ENCODE results near the gene APOO.

Gene APOO

DNA sequence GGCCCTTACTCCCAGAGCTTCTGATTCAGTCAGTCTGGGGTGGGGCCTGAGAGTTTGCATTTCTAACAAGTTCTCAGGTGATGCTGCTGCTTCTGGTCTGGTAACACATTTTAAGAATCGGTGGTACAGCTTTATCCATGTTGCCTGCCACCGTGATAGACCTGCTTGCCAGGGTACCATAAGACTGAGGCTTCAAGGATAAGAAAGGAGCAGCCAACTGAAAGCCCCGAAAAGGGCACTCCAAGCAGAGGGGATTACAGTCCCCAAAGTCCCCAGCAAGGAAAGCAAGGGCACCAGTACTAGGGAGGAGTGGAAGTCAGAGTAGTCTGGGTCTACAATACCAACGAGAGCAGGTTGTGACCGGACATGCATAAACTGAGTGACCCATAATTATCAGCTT is 49.8 kb downstream of the APOO start:
- DNase-seq, result no peak

DNA sequence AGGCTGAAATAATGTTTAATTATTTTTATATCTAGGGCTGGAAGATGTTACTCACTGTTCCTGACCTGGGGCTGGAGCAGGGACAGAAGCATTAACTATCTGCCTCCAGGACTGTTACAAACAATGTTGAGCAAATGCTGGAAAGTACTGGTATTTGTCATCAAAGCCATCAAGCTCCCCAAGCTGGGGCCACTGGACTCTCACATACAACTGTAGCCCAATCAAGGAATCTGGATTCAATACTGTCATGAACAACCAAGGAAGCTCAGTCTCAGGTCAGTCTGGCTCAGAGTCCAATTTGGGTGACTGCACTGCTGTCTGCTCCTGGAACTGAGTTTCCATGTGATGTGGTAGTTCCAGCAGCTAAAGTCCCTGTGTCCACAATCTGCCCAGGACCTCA is 50.4 kb downstream of the APOO start:
- no peak for DNase-seq

DNA sequence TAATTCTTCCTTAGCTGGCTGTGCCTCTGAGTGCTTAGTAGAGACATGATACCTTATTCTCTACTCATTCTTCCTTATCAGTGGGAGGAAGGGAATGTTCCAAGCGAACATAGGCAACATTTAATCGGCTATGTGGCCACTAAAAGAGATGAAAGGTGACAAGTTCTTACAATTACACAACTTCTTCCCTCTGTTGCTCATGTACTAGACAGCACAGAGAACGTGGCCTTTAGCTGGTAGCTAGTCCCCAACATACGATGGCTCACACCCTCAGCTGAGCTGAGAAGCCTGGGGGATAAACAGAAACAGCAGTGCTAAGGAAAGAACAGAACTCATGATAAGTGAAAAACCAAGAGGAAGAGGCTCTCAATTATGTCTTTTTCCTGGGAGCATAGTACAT is 52.2 kb downstream of the APOO start:
- peak; percentile 10 for DNase-seq

DNA sequence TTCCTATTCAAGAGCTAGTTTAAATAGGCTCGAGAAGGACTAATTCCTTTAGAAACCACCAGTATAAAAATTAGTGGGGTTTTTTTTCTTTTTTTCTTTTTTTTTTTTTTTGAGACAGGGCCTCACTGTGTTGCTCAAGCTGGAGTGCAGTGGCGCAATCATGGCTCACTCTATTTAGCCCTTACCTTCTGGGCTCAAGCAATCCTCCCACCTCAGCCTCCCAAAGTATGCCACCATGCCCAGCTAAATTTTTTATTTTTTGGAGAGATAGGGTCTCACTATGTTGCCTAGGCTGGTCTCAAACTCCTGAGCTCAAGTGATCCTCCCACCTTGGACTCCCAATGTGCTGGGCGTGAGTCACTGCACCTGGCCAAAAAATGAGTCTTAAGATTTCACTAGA is 52.8 kb downstream of the APOO start:
- DNase-seq, result no peak

DNA sequence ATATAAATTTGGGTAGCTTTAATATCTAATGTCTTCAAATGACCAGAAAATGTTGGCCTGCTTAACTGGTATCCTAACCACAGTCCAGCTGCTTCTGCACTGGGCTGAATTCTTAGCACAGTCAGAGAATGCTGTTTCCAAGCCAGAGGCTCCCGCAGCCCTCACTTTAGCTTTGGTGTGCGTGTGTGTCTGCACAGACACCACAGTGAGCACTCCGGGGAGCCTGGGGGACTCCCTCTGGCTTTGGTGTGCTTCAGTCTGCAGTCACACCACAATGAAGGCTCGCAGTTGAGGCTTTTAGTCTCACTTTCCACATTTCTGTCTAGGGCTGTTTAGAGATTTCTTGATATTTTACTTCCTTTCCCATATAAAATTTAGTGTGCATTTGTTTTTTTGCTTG is 53.6 kb downstream of the APOO start:
- no peak for DNase-seq

GRCh38 chrX:23851544-23851943 is 56.2 kb downstream of the APOO start:
- DNase-seq, result no peak

GRCh38 chrX:23849241-23849640 is 58.5 kb downstream of the APOO start:
- DNase-seq, result no peak

DNA sequence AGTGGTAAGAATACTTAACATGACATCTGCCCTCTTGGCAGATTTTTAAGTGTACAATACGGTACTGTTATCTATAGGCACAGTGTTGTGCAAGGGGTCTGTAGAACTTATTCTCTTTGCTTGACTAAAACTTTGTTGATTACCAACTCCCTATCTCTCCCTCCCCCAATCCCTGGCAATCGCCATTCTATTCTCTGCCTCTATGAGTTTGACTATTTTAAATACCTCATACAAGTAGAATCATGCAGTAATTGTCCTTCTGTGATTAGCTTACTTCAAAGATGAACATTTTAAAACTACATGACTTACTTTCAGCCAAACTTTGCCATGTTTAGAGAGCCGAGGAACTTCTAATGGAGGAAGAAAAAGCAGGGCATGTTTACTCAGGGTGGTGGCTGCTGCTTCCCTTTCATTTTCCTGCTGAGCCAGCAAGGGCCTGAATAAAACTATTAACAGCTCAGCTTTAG is 62.4 kb downstream of the APOO start:
- peak; percentile 83 for DNase-seq

GRCh38 chrX:23844502-23845138 is 63.1 kb downstream of the APOO start:
- DNase-seq, result peak; percentile 88

DNA sequence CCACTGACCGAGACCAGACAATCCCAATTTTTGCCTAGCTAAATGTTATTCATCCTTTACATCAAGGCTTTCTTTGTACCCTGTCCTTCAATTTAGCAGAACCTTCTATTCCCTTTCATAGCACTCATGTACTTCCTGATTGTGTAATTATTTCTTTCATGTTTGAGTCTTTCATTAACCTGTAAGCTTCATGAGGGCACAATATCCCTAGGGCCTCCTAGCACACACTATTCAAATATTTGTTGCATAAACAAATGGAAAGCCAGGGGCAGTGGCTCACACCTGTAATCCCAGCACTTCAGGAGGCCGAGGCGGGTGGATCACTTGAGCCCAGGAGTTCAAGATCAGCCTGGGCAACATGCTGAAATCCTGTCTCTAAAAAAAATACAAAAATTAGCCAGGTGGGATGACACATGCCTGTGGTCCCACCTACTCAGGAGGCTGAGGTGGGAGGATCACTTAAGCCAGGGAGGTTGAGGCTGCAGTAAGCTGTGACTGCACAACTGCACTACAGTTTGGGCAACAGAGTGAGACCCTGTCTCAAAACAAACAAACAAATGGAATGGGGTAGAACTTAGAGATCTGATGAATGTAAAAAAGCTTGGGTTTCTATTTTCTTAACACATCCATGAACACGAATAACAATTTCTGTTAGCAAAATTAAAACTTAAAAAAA is 65.8 kb downstream of the APOO start:
- DNase-seq, result no peak

- no peak for DNase-seq
Observed at GRCh38 chrX:23840674-23841073, 67.1 kb downstream of the APOO start.

- DNase-seq, result peak; percentile 12
Observed at GRCh38 chrX:23838953-23839352, 68.8 kb downstream of the APOO start.

- DNase-seq, result no peak
Observed at GRCh38 chrX:23832721-23833120, 75.0 kb downstream of the APOO start.

GRCh38 chrX:23828881-23829280 is 78.9 kb downstream of the APOO start:
- DNase-seq, result no peak

DNA sequence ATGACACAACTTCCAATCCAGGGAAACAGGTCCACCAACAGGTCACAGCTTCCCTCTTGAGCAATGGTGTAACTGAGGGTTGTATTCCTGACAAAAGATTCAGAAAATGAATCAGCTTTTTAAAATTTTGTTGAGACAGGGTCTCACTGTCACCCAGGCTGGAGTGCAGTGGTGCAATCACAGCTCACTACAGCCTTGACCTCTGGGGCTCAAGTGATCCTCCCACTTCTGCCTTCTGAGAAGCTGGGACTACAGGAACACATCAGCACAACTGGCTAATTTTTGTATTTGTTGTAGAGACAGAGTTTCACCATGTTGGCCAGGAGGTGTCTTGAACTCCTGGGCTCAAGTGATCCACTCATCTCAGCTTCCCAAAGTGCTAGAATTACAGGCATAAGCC is 81.1 kb downstream of the APOO start:
- no peak for DNase-seq

DNA sequence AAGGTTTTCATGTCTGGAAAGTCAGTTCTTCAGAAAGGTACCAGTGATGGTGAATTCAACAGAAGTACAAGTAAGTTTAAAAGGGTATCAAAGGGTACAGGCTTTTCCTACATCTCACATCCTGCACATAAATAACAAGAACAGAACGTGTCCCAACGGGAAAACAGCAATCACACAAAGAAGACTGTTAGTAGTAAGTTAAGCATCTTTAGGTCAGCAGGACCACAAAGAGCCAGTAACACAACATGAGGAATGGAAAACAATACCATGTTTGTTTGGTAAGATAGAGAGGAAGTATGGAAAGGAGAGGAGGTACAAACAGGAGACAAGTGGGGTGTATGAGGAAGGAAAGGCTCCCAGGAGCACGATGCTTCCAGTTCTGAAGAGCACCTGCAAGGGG is 81.5 kb downstream of the APOO start:
- DNase-seq, result no peak

- DNase-seq, result peak; percentile 13
Observed at GRCh38 chrX:23825675-23826074, 82.1 kb downstream of the APOO start.

GRCh38 chrX:23822841-23823240 is 84.9 kb downstream of the APOO start:
- no peak for DNase-seq

GRCh38 chrX:23822397-23822796 is 85.3 kb downstream of the APOO start:
- DNase-seq, result no peak

- DNase-seq, result no peak
Observed at GRCh38 chrX:23821847-23822246, 85.9 kb downstream of the APOO start.

GRCh38 chrX:23820235-23820782 is 87.4 kb downstream of the APOO start:
- DNase-seq, result no peak

DNA sequence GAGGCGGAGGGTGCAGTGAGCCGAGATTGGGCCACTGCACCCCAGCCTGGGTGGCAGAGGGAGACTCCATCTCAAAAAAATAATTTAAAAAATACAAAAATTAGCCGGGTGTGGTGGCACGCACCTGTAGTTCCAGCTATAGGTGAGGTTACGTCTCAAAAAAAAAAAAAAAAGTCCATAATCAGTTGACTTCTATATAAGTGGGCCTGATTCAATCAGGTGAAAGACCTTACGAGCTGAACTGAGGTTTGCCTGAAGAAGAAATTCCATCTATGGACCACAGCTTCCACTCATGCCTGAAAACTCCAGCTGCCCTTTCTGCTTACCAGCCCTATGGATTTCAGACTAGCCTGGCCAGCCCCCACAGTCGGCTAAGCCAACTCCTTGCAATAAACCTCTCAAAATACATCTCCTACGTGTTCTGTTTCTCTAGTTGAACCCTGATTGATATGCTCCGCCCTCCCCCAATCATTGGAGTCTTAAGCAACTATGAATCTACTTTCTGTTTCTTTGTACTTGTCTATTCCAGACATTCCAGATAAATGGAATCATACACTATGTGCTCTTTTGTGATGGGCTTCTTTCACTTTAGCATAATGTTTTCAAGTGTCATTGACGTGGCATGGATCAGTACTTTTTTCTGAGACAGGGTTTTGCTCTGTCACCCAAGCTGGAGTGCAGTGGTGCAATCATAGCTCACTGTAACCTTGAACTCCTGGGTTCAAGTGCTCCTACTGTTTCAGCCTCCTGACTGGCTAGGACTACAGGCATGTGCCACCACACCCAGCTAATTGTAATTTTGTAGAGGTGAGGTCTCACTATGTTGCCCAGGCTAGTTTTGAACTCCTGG is 88.1 kb downstream of the APOO start:
- no peak for DNase-seq

DNA sequence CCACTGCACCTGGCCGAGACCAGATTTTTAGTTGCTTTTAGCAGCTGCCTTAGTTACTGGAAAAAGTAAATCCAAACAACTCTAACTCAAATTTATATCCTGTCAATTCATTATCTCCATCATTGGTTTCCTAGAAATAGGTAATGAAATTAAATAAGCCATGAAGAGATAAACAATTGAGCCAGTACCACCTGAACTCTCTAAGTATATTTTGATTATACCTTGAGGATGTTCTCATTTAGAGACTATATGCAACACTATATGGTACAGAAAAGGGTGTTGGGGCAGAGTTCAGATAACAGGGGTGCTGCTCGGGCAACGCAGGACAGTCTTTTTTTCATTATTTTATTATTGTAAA is 89.8 kb downstream of the APOO start:
- DNase-seq, result no peak

DNA sequence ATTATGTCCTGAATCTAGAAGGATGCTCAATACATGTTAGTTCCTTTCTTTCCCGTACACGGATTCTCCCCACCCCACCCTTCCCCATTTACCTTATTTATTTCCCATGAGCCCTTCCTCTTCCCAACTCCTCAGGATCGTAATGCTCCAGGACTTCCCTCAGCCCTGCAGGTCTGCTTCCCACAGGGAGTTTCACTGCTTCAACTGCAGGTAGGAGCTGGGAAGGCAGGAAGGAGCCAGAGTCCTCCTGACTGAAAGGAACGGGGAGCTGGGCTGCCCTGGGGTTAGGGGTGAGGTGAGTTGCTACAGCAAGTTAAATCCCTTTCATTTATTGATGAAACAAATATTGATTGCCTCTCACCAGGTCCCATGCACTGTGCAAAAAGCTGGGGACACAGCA is 91.6 kb downstream of the APOO start:
- DNase-seq, result no peak

Measured in OCI-M1 (cell line).